Esophagus muscularis mucosa (tissue), 4 donors: Measurements from ENCODE around the gene CNTROB. TPM values are rescaled to one million over a fixed set of nuclear protein-coding genes. Genes with fewer than 3 reads are reported as not detected.

Experiments used
- DNase-seq: peaks from one replicate; pipeline ENCODE4 v3.0.0-alpha.2; 2017; ENCODE audit errors: extremely low spot score
- H3K27ac ChIP-seq, 4 donors: fragments of 200-600 bp; sonication (generic); replicated peaks in 1 of 4; 1 replicate in 3 of 4; 2 replicates in 1 of 4; pipeline ENCODE4 v1.5.1; 2016 to 2019; ENCODE audit warnings: mild to moderate bottlenecking in 1 of 4
- H3K27me3 ChIP-seq, 4 donors: fragments of 200-600 bp; sonication (generic); one replicate each; pipeline versions ENCODE4 v1.5.1 to v1.6.0; 2016 to 2019
- H3K36me3 ChIP-seq, 4 donors: fragments of 200-600 bp; sonication (generic); one replicate each; pipeline ENCODE4 v1.5.1; 2016 to 2019
- H3K4me1 ChIP-seq, 4 donors: fragments of 200-600 bp; sonication (generic); one replicate each; pipeline ENCODE4 v1.5.1; 2016 to 2019
- H3K4me3 ChIP-seq, 4 donors: fragments of 200-600 bp; sonication (generic); 1 replicate in 2 of 4; 2 replicates in 2 of 4; pipeline ENCODE4 v1.5.1; 2016 to 2019; ENCODE audit warnings: mild to moderate bottlenecking in 4 of 4, moderate library complexity in 1 of 4
- H3K9me3 ChIP-seq, 4 donors: fragments of 200-600 bp; sonication (generic); 1 replicate in 3 of 4; 2 replicates in 1 of 4; pipeline ENCODE4 v1.5.1; 2016 to 2019
- EP300 ChIP-seq: sonication (generic); formaldehyde crosslinking; IDR thresholded peaks from one replicate; pipeline ENCODE4 v1.6.1; 2017; ENCODE audit warnings: antibody characterized with exemption
- POLR2A ChIP-seq: fragments of 450-650 bp; IDR thresholded peaks from one replicate; pipeline ENCODE4 v1.6.1; 2017; ENCODE audit warnings: antibody characterized with exemption, moderate library complexity, mild to moderate bottlenecking, low read depth
- POLR2AphosphoS5 ChIP-seq, 2 donors: sonication (generic); formaldehyde crosslinking; IDR thresholded peaks; one replicate each; pipeline ENCODE4 v1.6.1; 2017; ENCODE audit warnings: antibody characterized with exemption in 2 of 2
- WGBS: methylation state at CpG from one replicate; pipeline ENCODE4 v1.1.5; 2018; 5-methylcytosine and 5-hydroxymethylcytosine counted together
- intact Hi-C: fragments of 100-400 bp; cut with DNase I; formaldehyde crosslinking; loops from one replicate; pipeline ENCODE4 v1.15.1; 2023
- total RNA-seq, 4 donors: library from RNA; depleted of rRNA; stranded (reverse); fragments of >200 nt; gene quantifications; one replicate each; pipeline versions ENCODE4 v1.1.0 to v1.2.1, GENCODE V29; 2016
- TF ChIP-seq, protein P1 (sequence below), 3 experiments: fragments of 200-600 bp in 2 of 3; fragments of 450-650 bp in 1 of 3; sonication (generic) in 2 of 3; IDR thresholded peaks; one replicate each; pipeline ENCODE4 v1.5.1; 2017 to 2019; ENCODE audit warnings: antibody characterized with exemption in 3 of 3, mild to moderate bottlenecking in 2 of 3, moderate library complexity in 1 of 3

CNTROB gene
- total RNA-seq, 4 donors from 2014 or later = 14.4 to 20.0 (median 16.9) TPM

GRCh38 chr17:7885367-7886226 is 46.4 kb upstream of the CNTROB start:
- Histone ChIP-seq H3K27me3 (no peaks in the 10 kb centered on the region), H3K36me3 (peaks cover 0 to 5% (median 4%) of the 10 kb centered on the region in 4 donors), H3K4me3 (peak overlapping the region; percentile 84 to 93 (median 90)), H3K27ac (peak overlapping the region; percentile 90 to 96 (median 94)), H3K9me3 (no peaks in the 10 kb centered on the region), H3K4me1 (peaks cover 47 to 86% (median 81%) of the 10 kb centered on the region in 4 donors)
- peak in 1 of 2 donors; percentile 3 for TF ChIP-seq POLR2AphosphoS5 (IDR thresholded peaks at IDR 0.05)
- TF ChIP-seq EP300 = no peak
- intact Hi-C loops = loop anchor here (2.0 kb wide), 1 partner anchor 51 kb away; the partner anchor contains the start of gene KDM6B
- DNase-seq = no peak
- WGBS = 2% methylated on average over 8 of the region's 64 CpGs

DNA sequence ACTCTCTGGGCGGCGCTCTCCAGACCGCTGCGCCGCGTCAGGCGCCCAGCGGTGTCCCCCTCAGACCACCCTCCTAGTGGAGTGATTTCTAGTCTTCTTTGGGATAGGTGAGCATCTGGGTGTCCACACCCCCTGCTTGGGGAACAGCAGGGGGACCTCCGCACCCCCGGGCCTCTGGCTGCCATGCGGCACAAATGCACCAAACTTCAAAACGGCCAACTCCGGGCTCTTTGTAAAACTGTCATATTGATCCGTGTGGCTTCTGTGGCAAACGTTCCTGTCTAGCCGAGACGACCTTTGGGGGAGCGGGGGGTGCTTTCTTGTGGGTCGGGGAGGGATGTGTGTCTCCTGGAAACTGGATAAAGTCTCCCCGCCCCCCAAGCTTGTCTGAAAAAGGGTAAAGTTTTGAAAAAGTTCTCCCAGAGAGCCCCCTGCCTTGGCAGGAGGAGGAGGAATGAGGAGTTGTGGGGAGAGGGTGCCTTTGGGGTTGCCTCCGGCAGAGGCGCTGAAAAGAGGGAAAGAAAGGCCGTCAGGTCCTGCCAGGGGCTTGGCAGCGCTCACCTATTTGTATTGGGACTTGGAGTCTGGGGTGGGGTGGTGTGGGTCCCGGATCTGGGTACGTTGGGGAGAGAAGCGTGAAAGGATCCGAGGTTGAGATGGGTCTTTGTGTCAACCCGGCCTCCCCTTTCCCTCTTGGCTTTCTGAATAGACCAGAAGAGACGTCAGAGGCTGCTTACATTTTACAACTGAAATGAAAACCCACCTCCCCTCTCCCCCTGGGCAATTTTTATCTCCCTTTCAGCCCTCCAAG is 45.6 kb upstream of the CNTROB start:
- Histone ChIP-seq H3K9me3 (no peaks in the 10 kb centered on the region), H3K4me3 (peak overlapping the region; percentile 84 to 93 (median 90)), H3K4me1 (peaks cover 47 to 82% (median 78%) of the 10 kb centered on the region in 4 donors), H3K36me3 (peaks cover 0 to 9% (median 9%) of the 10 kb centered on the region in 4 donors), H3K27ac (peak overlapping the region; percentile 90 to 96 (median 94)), H3K27me3 (no peaks in the 10 kb centered on the region)
- intact Hi-C loops = no loop called here
- TF ChIP-seq POLR2A = no peak
- no peak for TF ChIP-seq POLR2AphosphoS5 (IDR thresholded peaks at IDR 0.05)
- TF ChIP-seq, protein P1, sequence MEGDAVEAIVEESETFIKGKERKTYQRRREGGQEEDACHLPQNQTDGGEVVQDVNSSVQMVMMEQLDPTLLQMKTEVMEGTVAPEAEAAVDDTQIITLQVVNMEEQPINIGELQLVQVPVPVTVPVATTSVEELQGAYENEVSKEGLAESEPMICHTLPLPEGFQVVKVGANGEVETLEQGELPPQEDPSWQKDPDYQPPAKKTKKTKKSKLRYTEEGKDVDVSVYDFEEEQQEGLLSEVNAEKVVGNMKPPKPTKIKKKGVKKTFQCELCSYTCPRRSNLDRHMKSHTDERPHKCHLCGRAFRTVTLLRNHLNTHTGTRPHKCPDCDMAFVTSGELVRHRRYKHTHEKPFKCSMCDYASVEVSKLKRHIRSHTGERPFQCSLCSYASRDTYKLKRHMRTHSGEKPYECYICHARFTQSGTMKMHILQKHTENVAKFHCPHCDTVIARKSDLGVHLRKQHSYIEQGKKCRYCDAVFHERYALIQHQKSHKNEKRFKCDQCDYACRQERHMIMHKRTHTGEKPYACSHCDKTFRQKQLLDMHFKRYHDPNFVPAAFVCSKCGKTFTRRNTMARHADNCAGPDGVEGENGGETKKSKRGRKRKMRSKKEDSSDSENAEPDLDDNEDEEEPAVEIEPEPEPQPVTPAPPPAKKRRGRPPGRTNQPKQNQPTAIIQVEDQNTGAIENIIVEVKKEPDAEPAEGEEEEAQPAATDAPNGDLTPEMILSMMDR (IDR thresholded peaks at IDR 0.05) = no peak
- no peak for TF ChIP-seq EP300
- whole genome bisulfite sequencing = 3% methylated on average over 23 of the region's 30 CpGs
- no peak for DNase-seq

DNA sequence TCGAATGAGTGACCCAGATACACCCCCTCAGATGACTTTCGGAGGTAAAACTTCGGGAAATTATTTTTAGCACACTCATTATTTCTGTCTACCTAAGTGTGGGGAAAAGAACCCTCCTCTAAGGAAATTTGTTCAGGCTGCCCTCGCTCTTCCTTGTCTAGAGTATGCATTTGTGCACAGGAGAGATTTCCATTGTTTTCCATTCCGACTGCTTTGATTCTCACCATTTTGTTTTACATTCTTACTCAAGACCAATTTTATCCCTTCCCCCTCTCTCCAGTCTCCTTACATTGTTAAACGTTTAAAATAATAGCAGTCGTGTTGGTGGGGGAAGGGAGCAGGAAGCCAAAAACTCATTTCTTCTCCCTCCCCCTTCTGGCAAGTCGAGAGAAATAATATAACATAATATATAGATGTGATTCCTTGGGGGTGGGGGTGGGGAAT is 44.9 kb upstream of the CNTROB start:
- DNase-seq = no peak
- Histone ChIP-seq H3K36me3 (peaks cover 0 to 15% (median 11%) of the 10 kb centered on the region in 4 donors), H3K4me1 (peaks cover 47 to 76% (median 72%) of the 10 kb centered on the region in 4 donors), H3K27me3 (no peaks in the 10 kb centered on the region), H3K4me3 (peak overlapping the region; percentile 84 to 93 (median 90)), H3K9me3 (no peaks in the 10 kb centered on the region), H3K27ac (peak overlapping the region; percentile 90 to 96 (median 94))
- WGBS = 2% methylated on average over 8 of the region's 8 CpGs
- TF ChIP-seq POLR2AphosphoS5 (IDR thresholded peaks at IDR 0.05) (no peak), EP300 (no peak), POLR2A (no peak)
- TF ChIP-seq, protein P1 (IDR thresholded peaks at IDR 0.05) = no peak
- intact Hi-C loops = no loop called here

DNA sequence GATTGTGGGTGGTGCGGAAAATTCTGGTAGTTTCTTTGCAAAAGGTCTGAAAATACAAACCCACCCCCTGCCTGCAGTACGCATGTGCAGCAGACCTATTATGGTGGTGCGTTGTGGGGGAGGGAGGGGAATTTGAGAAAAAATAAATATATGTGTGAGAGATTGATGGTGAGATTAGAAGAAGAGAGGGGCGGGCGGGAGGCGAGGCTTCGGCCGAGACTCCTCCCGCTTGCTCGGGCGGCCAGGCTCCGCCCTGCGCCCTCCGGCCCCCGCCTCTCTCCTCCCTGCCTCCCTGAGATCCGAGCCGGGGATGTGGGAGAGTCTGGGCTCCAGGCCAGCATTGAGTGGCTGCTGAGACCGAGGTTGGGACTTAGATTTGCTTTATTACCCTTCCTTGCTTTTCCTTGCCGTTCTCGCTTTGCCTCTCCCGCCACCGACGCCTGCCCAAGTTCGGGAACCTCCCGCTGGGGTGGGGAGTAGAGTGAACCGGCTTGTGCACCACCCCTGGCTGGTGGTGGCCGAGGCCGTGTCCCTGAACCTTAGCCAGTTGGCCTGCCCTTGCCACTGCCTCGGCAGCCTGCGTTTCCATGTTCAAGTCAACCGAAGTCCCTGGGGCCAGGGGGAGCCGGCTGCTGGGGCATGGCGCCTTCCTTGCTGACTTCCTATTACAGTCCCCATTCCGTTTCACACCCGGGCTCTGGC is 44.4 kb upstream of the CNTROB start:
- 1% methylated on average over 27 of the region's 35 CpGs for WGBS
- peaks cover 47 to 70% (median 66%) of the 10 kb centered on the region in 4 donors for H3K4me1 ChIP-seq
- TF ChIP-seq, protein P1 (IDR thresholded peaks at IDR 0.05) = no peak
- TF ChIP-seq EP300 = no peak
- no peak for TF ChIP-seq POLR2A
- TF ChIP-seq POLR2AphosphoS5 (IDR thresholded peaks at IDR 0.05) = peak; percentile 67 to 82

More for the DNA sequence above, 44.4 kb upstream of the CNTROB start:
- Histone ChIP-seq H3K4me3 (peak overlapping the region; percentile 84 to 93 (median 90)), H3K9me3 (no peaks in the 10 kb centered on the region), H3K27me3 (no peaks in the 10 kb centered on the region), H3K36me3 (peaks cover 0 to 20% (median 11%) of the 10 kb centered on the region in 4 donors), H3K27ac (peak overlapping the region; percentile 90 to 96 (median 94))
- intact Hi-C loops = no loop called here
- peak; percentile 97 for DNase-seq
